K562 (cell line): Measurements from ENCODE around the gene ACTR5. TPM values are rescaled to one million over a fixed set of nuclear protein-coding genes. Genes with fewer than 3 reads are reported as not detected.
A peak's percentile ranks its signal among the peaks of the same experiment; 100 is the strongest.

Experiments
- CTBP1 ChIP-seq: fragments of 450-650 bp; IDR thresholded peaks from 2 replicates; pipeline ENCODE4 v1.6.1; 2016; ENCODE audit warnings: borderline replicate concordance
- CTCF ChIP-seq, 3 experiments: IDR thresholded peaks in 2 of 3; conservative IDR thresholded peaks in 1 of 3; 2 replicates each; pipeline ENCODE4 v1.5.1; 2011 to 2012; ENCODE audit warnings: low read length in 3 of 3, mild to moderate bottlenecking in 3 of 3, control low read depth in 2 of 3, improper control_type of control experiment in 1 of 3, inconsistent platforms in 1 of 3, low read depth in 1 of 3, mixed read lengths in 1 of 3, moderate library complexity in 1 of 3; ENCODE audit not compliant: insufficient read depth in 2 of 3
- CTCFL ChIP-seq: IDR thresholded peaks from 2 replicates; pipeline ENCODE4 v1.6.1; 2011; ENCODE audit warnings: borderline replicate concordance, low read depth, mild to moderate bottlenecking, moderate library complexity, low read length; ENCODE audit not compliant: insufficient read depth, poor library complexity, severe bottlenecking
- IRF1 ChIP-seq: sonication (generic); formaldehyde crosslinking; IDR thresholded peaks from 2 replicates; pipeline ENCODE4 v1.8.0; 2022; ENCODE audit warnings: missing genetic modification reagents, mild to moderate bottlenecking, borderline replicate concordance
- MAFK ChIP-seq: IDR thresholded peaks from 2 replicates; pipeline ENCODE4 v1.6.1; 2011; ENCODE audit warnings: low read length, improper control_type of control experiment
- NRF1 ChIP-seq, 2 experiments: fragments of 450-650 bp; IDR thresholded peaks in 1 of 2; conservative IDR thresholded peaks in 1 of 2; 2 replicates each; pipeline ENCODE4 v1.6.1; 2014; ENCODE audit warnings: mild to moderate bottlenecking in 2 of 2
- ZNF23 ChIP-seq: fragments of 250-450 bp; sonication (Bioruptor Pico); IDR thresholded peaks from 2 replicates; pipeline ENCODE4 v1.4.0; 2020; ENCODE audit warnings: mild to moderate bottlenecking
- polyA plus RNA-seq, 8 experiments: library from polyadenylated mRNA; depleted of rRNA in 4 of 8; stranded (reverse) in 5 of 8; unstranded in 3 of 8; fragments of >200 nt; fragmentation: Nextera tagmentation in 2 of 8; fragmentation: Illumina TruSeq in 1 of 8; extraction: Ambion mirVana in 2 of 8; extraction: Trizol in 1 of 8; gene quantifications; 2 replicates each; pipeline versions ENCODE4 v1.2.1 to v1.2.3, GENCODE V29; 2011 to 2014; ENCODE audit warnings: inconsistent platforms in 1 of 8, missing spikeins in 1 of 8
- total RNA-seq, 7 experiments: library from RNA; depleted of rRNA in 6 of 7; stranded (reverse); fragments of >200 nt in 6 of 7; fragmentation: Illumina TruSeq in 2 of 7; extraction: Trizol in 2 of 7; gene quantifications; 2 replicates each; pipeline versions ENCODE4 v1.2.1 to v1.2.3, GENCODE V29; 2011 to 2021; ENCODE audit warnings: low replicate concordance in 1 of 7

The ACTR5 gene
- total and polyA plus RNA-seq, 9 of the 15 experiments (the other 6 are each of a cell fraction or from before 2014, with no cell fraction given), result 0.93 to 18.8 (median 12.9) TPM

GRCh38 chr20:38805958-38806854 is 57.9 kb downstream of the ACTR5 start (continued):
- peak in 2 of 3 experiments; percentile 20 to 80; a peak in 3 of 6 replicates for TF ChIP-seq CTCF (IDR thresholded peaks at IDR 0.05 in 2 of 3, conservative IDR thresholded peaks at IDR 0.05 in 1 of 3; ENCODE audit: insufficient read depth in 2 of 3, low read depth in 1 of 3, low read length in 3 of 3)
- TF ChIP-seq CTCFL, result peak; percentile 24
- TF ChIP-seq CTBP1, result peak; percentile 24; the same call in 1 of the 2 replicates
- 0 out of 2 replicates have a peak, but pooled peaks have one; percentile 32 for TF ChIP-seq IRF1 (CRISPR knock-in tag)
- TF ChIP-seq MAFK, result no peak
- TF ChIP-seq ZNF23 (CRISPR knock-in tag), result no peak
- TF ChIP-seq NRF1 (conservative IDR thresholded peaks at IDR 0.05 in 1 of 2, IDR thresholded peaks at IDR 0.05 in 1 of 2), result peak; percentile 41 to 44; a peak in 2 of 4 replicates
